ENCODE results near the gene PTPN7.
A peak's percentile ranks its signal among the peaks of the same experiment; 100 is the strongest.
"Not testable (repeated sequence)": the region's sequence is repeated elsewhere in the genome, so short reads cannot be mapped to it uniquely, and the experiment has no call there.

The PTPN7 gene

DNA sequence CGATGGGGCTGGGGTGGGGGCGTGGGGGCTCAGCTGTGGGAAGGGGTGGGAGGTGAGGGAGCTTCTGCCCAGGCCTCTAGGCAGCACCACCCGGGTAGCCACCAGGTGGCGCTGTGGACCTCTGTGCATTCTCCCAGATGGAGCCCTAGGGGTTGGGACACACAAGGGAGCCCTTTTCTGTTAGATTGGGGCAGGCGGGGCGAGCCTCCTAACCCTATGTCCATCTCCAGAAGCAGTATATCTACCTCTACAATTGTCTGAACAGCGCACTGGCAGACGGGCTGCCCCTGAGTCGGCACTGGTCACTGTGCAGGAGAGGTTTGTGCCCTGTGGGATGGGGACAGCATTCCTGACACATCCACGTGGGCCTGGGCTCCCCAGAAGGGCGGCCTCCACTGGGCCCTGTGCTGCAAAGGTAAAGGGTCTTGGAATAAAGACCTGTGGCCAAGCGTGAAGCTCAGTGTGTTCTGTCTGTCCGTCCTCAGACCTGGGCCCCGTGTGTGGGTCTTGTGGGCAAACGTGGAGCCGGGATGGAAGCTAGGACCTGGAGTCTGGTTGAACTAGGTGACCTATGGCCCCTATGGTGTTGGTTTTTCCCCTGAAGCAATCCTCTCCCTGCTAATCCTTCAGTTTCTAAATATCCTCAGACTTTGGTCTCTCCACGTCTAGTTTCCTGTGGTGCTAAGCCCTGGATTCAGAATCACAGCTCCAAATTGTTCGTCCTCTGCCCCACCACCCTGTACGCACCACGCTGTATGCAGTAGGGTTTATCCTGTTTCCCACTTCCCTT, 28.8 kb upstream of the PTPN7 start:
- peak in 1 of 2 experiments; percentile 16 for DNase-seq

DNA sequence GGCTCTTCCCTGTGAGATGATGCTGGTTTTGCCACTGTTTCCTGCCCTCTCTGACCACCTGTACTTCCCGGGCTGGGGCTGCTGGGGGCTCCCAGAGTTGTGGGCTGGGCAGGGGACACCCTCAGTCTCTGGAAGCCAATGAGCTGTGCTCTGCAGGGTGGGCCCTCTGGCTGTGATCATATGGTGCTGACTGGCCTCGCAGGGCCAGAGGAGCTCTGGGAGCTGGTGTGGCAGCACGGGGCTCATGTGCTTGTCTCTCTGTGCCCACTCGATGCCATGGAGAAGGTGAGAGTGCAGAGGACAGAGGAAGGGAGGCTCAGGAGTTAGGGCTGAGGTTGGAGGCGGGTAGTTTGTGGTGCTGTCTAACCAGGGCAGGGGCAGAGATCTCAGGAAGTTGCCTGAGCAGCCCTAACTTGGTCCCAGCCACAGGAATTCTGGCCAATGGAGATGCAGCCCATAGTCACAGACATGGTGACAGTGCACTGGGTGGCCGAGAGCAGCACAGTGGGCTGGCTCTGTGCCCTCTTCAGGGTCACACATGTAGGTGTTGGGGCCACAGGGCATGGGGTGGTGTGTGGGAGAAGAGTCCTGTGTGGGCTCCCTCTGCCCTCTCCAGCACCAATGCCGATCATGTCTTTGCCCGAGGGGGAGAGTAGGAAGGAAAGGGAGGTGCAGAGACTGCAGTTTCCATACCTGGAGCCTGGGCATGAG, 27.4 kb upstream of the PTPN7 start:
- no peak for DNase-seq

GRCh38 chr1:202187041-202187671, 26.8 kb upstream of the PTPN7 start:
- no peak for DNase-seq

DNA sequence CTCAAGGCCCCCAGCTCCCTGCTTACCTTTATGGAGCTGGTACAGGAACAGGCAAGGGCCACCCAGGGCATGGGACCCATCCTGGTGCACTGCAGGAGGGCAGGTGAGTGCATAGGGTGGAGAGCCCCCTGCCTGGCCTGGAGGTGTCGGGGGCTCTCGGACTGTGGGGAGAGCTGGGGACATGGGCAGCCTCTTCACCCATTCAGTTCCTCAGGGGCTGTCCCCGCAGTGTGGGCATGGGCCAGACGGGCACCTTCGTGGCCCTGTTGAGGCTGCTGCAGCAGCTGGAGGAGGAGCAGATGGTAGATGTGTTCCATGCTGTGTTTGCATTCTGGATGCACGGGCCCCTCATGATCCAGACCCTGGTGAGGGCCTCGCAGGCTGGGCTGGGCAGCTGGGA, 25.9 kb upstream of the PTPN7 start:
- no peak for DNase-seq

DNA sequence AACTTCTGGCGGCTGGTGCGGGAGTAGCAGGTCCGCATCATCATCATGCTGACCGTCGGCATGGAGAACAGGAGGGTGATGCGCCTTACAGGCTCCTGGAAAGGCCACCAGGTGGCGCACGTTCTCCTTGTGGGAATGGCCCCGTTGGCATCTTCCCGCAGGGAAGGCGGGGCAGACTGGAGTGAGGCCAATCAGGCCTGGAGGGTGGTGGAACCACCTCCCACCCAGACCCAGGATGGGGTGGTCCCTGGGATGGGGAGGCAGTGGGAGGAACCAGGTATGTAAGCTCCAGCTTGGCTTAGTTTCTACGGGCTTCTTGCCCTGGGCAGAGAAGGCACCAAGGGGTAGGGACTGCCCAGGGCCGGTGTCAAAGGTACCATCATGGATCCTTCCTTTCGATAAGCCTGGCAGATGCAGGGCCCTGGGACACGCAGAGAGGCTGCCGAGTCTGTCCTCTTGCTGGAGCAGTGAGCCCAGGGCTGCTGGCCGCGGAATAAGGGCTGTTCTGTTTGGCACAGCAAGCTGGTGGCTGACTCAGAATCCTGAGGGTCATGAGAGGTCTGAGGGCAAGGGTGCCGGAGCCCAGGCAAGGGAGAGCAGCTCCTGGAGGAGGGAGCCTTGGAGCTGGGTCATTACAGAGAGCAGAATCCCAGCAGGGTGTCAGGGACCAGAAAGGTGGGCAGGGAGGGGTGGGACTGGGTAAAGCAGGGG, 24.5 kb upstream of the PTPN7 start:
- DNase-seq = peak; percentile 33 to 72

GRCh38 chr1:202182040-202182877, 21.9 kb upstream of the PTPN7 start:
- no peak for DNase-seq

- DNase-seq = no peak
These were observed 21.2 kb upstream of the PTPN7 start for GRCh38 chr1:202181586-202181985.

DNA sequence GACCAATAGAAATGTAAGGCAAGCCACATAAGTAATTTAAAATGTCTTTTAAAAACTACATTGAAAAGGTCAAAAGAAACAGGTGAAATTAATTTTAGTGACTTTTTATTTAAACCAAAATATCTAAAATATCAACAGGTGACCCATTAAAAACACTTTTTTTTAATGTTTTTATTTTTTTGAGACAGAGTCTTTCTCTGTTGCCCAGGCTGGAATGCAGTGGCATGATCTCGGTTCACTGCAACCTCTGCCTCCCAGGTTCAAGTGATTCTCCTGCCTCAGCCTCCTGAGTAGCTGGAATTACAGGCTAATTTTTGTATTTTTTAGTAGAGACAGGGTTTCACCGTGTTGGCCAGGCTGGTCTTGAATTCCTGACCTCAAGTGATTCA, 20.3 kb upstream of the PTPN7 start:
- not testable (repeated sequence) for DNase-seq

GRCh38 chr1:202179828-202180750, 19.7 kb upstream of the PTPN7 start:
- no peak for DNase-seq

DNA sequence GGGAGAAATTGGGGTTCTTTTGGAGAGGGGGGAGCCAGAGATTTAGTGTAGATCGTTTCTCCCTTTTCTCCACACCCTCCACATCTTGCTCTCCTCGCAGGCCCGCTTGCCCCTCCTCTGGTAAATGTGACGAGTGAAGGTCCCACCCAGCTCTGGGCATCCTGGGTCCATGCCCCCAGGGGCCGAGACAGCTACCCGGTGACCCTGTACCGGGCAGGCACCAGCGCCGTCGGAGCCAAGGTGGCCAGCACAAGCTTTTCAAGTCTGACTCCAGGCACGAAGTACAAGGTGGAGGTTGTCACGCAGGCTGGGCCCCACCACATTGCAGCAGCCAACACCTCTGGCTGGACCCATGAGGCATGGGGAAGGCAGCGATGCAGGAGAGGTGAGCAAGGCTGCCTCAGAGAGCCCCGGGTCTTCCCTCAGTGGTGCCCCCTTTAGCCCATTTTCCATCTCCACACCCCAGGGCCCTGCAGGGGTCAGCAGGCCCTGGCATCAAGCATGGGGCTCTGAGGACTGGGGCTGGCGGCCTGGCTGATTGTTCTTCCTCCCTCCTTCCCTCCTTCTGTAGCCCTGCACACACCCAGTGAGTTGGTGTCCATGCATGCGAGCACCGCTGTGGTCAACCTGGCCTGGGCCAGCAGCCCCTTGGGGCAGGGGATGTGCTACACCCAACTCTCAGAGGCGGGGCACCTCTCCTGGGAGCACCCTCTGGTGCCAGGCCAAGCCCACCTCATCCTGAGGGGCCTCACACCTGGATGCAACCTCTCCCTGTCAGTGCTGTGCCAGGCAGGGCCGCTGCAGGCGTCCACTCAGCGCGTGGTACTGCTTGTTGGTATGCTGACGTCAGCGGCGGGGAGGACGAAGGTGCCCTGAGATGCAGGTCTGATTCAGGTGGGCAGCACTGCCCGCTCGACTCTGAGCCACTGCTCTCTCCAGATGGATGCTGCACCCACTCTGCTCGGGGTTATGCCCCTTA, 16.8 kb upstream of the PTPN7 start:
- DNase-seq = no peak

- no peak for DNase-seq
These were observed 13.6 kb upstream of the PTPN7 start for GRCh38 chr1:202173993-202174392.

GRCh38 chr1:202172015-202172355, 11.6 kb upstream of the PTPN7 start:
- no peak for DNase-seq

DNA sequence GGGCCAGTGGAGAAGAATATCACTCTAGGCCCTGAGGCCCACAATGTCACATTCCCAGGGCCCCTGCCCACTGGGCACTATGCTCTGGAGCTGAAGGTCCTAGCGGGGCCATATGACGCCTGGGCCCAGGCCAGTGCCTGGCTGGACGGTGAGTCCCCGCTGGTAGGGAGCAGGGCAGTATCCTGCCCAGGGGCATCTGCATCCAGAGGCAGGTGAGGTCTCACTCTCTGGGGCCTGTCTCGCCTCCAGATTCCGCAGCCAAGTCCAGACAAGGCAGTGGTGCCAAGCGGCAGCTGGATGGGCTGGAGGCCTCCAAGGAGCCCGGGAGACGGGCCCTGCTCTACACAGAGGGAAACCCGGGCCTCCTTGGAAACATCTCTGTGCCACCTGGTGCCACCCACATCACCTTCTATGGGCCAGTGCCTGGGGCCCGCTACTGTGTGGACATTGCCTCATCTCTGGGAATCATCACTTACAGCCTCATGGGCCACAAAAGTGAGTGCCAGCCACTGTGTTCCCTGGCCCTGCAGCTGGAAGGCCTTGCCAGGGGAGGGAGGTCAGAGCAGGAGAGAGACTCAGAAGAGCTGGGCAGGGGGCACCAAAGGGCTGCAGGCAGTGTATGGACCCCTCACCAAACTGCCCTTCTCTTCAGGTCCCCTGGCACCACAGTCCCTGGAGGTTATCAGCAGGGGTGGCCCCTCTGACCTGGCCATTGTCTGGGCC, 11.1 kb upstream of the PTPN7 start:
- no peak for DNase-seq

DNA sequence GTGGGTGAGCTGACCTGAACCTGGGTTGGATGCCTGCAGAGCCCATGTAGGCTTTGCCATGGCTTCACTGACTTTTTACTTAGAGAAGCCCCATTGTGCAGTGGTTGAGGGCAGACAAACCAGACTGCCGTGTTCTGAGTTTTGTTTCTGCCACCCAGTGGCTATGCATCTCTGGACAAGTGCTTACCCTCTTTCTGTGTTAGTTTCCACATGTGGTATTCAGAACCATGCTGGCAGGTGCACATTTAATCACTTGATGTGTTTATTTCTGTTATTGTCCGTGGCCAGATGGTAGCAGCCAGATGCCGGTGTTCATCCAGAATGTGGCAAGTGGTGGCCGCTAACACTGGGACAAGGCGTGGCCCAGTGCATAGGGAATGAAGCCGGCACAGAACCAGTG, 10.3 kb upstream of the PTPN7 start:
- no peak for DNase-seq

GRCh38 chr1:202168861-202169260, 8.5 kb upstream of the PTPN7 start:
- DNase-seq = no peak

- DNase-seq = no peak
These were observed 7.5 kb upstream of the PTPN7 start for GRCh38 chr1:202167708-202168415.

DNA sequence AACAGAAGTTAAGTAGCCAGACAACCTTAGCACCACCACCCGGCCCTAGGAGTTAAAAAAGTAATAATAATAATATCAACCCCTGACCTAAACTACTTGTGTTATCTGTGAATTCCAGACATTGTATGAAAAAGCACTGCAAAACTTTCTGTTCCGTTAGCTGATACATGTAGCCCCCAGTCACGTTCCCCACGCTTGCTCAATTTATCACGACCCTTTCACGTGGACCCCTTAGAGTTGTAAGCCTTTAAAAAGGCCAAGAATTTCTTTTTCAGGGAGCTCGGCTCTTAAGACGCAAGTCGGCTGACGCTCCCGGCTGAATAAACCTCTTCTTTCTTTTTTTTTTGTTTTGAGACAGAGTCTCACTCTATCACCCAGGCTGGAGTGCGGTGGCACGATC, 6.7 kb upstream of the PTPN7 start:
- not testable (repeated sequence) for DNase-seq

GRCh38 chr1:202165942-202166843, 5.8 kb upstream of the PTPN7 start:
- no peak for DNase-seq
